Thoracic aorta (tissue), 2 donors: ENCODE data around the gene SLIT3. TPM values are rescaled to one million over a fixed set of nuclear protein-coding genes. Genes with fewer than 3 reads are reported as not detected.

ENCODE experiments used
- ATAC-seq: fragments of 150-250 bp; one replicate; pipeline ENCODE4 v1.8.0; 2017; ENCODE audit warnings: low read depth; ENCODE audit not compliant: insufficient number of reproducible peaks, low FRiP score
- DNase-seq: peaks from one replicate; pipeline ENCODE4 v3.0.0-alpha.2; 2020; ENCODE audit warnings: low spot score
- H3K27ac ChIP-seq, 2 donors: fragments of 200-600 bp; sonication (generic); 1 replicate in 1 of 2; 2 replicates in 1 of 2; pipeline ENCODE4 v1.5.1; 2016; ENCODE audit warnings: mild to moderate bottlenecking in 2 of 2, moderate library complexity in 2 of 2
- H3K27me3 ChIP-seq: fragments of 200-600 bp; sonication (generic); replicated peaks from 2 replicates; pipeline ENCODE4 v1.6.0; 2016; ENCODE audit warnings: mild to moderate bottlenecking; ENCODE audit not compliant: insufficient read depth
- H3K36me3 ChIP-seq: fragments of 200-600 bp; sonication (generic); one replicate; pipeline ENCODE4 v1.5.1; 2016
- H3K4me1 ChIP-seq, 2 donors: fragments of 200-600 bp; sonication (generic); 1 replicate in 1 of 2; 2 replicates in 1 of 2; pipeline versions ENCODE4 v1.5.1 to v1.6.0; 2016; ENCODE audit warnings: low read depth in 2 of 2, mild to moderate bottlenecking in 1 of 2; ENCODE audit not compliant: control insufficient read depth in 1 of 2
- H3K4me3 ChIP-seq: fragments of 200-600 bp; sonication (generic); 2 replicates; pipeline ENCODE4 v1.5.1; 2016; ENCODE audit warnings: mild to moderate bottlenecking
- H3K9me3 ChIP-seq: fragments of 200-600 bp; sonication (generic); 2 replicates; pipeline ENCODE4 v1.5.1; 2016
- CTCF ChIP-seq: fragments of 200-600 bp; sonication (generic); IDR thresholded peaks from one replicate; pipeline ENCODE4 v1.5.1; 2019; ENCODE audit warnings: antibody characterized with exemption
- total RNA-seq, 2 donors: library from RNA; depleted of rRNA; stranded (reverse); fragments of >200 nt; gene quantifications; one replicate each; pipeline versions ENCODE4 v1.1.0 to v1.2.3, GENCODE V29; 2016

SLIT3 gene
- total RNA-seq, 2 donors from 2014 or later = 80.1 to 86.9 TPM

DNA sequence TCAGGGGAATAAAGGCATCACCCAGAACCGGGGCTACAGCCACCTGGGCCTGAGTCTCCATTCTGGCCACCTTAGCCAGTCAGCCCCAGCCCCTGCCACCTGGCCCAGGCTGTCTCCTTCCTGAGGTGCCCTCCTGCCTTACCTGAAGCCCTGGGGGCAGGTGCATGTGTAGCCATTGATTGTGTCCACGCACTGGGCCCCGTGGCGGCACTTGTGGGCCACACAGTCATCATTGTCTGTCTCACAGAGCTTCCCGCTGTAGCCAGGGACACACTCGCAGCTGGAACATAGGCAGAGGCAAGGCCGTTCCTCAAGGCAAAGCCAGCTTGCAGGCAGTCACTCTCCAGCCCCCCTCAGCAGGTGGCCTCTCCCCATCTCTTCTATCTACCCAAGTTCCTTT lies 614.1 kb downstream of the SLIT3 start:
- Histone ChIP-seq H3K36me3 (no peaks in the 10 kb centered on the region), H3K4me1 (peaks cover 0 to 4% of the 10 kb centered on the region in 2 donors), H3K27me3 (no peaks in the 10 kb centered on the region), H3K9me3 (no peaks in the 10 kb centered on the region), H3K27ac (no peak overlapping the region), H3K4me3 (no peak overlapping the region)
- no peak for DNase-seq
- TF ChIP-seq CTCF = no peak
- no peak for ATAC-seq

- DNase-seq (no peak), ATAC-seq (no peak)
- peaks cover 0 to 16% of the 10 kb centered on the region in 2 donors for H3K4me1 ChIP-seq
- H3K9me3 ChIP-seq = no peaks in the 10 kb centered on the region
- H3K4me3 ChIP-seq = no peak overlapping the region
- no peak overlapping the region for H3K27ac ChIP-seq
- TF ChIP-seq CTCF = no peak
- no peaks in the 10 kb centered on the region for H3K27me3 ChIP-seq
- H3K36me3 ChIP-seq = no peaks in the 10 kb centered on the region
Observed at GRCh38 chr5:168685566-168685965, 615.4 kb downstream of the SLIT3 start.

GRCh38 chr5:168683927-168684295 lies 617.0 kb downstream of the SLIT3 start:
- H3K36me3 ChIP-seq = no peaks in the 10 kb centered on the region
- no peak overlapping the region for H3K27ac ChIP-seq
- DNase-seq (no peak), ATAC-seq (no peak)
- peaks cover 0 to 22% of the 10 kb centered on the region in 2 donors for H3K4me1 ChIP-seq
- no peaks in the 10 kb centered on the region for H3K27me3 ChIP-seq
- no peak for TF ChIP-seq CTCF
- H3K4me3 ChIP-seq = no peak overlapping the region
- H3K9me3 ChIP-seq = no peaks in the 10 kb centered on the region

DNA sequence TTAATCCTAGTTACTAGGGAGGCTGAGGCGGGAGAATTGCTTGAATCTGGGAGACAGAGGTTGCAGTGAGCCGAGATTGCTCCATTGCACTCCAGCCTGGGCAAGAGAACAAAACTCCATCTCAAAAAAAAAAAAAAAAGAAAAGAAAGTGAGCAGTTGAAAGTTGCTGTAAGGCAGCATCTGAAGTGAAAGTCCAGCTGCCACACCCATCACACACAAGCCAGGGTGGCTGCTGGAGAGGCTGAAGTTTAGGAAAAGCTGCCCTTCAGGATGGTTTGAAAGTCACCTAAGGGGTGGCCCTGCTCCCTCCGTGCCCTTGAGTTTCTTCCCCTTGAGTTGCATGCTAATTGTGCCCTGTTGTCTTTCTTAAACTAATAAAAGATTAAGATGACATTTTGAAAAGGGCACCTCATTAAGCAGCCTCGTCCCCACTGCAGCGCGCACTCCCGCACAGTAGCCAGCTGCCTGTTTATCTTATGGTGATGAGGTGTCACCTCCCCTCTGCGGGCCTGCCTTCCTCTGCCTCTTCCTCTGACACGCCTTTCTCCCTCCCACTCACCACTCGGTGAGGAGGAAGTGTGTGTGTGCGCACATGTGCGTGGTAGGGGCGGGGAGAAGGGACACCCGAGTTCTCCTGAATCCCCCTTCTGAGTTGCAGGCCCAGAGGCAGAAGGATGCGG lies 617.6 kb downstream of the SLIT3 start:
- no peaks in the 10 kb centered on the region for H3K27me3 ChIP-seq
- no peak overlapping the region for H3K4me3 ChIP-seq
- no peak for ATAC-seq
- H3K4me1 ChIP-seq = peaks cover 0 to 22% of the 10 kb centered on the region in 2 donors
- H3K27ac ChIP-seq = no peak overlapping the region
- DNase-seq = no peak
- TF ChIP-seq CTCF = no peak
- no peaks in the 10 kb centered on the region for H3K36me3 ChIP-seq
- H3K9me3 ChIP-seq = no peaks in the 10 kb centered on the region

DNA sequence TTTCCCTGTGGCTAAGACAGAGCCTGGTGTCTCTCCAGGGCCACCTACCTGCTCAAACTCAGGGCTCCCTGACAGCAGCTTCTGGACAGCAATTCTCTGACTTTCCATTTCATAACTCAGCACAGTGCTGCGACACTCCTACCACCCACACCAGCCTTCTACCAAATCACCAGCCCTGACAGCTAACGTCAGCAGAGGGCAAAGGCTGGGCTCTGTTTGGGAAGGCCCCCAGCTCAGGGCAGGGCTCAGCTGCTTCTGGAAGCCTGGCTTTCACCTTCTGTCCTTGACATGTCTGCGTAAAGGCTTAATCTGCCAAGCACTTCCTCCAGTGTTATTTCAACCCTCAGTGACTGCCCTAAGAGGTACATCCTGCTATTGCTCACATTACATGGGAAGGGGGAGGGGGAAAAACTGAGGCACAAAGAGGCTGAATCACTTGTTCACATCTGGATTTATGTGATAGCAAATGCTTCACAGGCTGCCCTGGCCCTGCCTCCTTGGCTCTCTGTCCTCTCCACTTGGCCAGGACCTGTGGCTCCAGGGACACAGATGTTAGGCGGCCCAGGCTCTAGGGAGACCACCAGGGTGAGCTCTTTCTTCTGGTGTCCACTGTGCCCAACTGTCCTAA lies 619.3 kb downstream of the SLIT3 start:
- Histone ChIP-seq H3K4me1 (peaks cover 0 to 22% of the 10 kb centered on the region in 2 donors), H3K36me3 (no peaks in the 10 kb centered on the region), H3K4me3 (no peak overlapping the region), H3K27ac (peak overlapping the region; percentile 16 to 28), H3K27me3 (no peaks in the 10 kb centered on the region), H3K9me3 (no peaks in the 10 kb centered on the region)
- no peak for TF ChIP-seq CTCF
- peak; percentile 22 for ATAC-seq
- DNase-seq = no peak
